ENCODE measurements around the gene RNF180. TPM values are rescaled to one million over a fixed set of nuclear protein-coding genes. Genes with fewer than 3 reads are reported as not detected.

RNF180 gene
- total and polyA plus RNA-seq, 10 of the 15 experiments (the other 5 are each of a cell fraction or from before 2014, with no cell fraction given): 0.16 to 1.2 (median 0.73) TPM

DNA sequence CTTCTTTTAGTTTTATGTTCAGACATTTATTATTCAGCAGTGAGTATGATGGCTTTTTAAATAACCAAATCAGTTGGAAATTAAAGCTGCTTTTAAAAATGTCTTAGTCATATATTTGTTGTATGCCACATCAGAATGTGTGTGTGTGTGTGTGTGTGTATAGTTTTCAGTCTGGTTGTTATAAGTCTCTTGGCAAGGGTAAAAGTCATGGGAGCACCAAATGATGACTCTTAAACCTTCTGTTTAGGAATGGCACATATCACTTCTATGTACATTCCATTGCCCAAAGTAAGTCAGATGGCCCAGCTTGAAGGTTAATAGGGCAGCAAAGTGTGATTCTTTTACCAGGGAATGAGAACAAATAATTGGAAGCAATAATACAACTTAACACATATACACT, 135.9 kb downstream of the RNF180 start:
- CTCF ChIA-PET: no interaction called here
- RAD21 ChIA-PET (ENCODE audit: unreplicated experiment): no interaction called here
- no peaks in the 10 kb centered on the region for H4K20me1 ChIP-seq (ENCODE audit: control insufficient read depth, insufficient read depth)
- no peaks in the 10 kb centered on the region for H3K36me3 ChIP-seq (ENCODE audit: control insufficient read depth in 2 of 2, insufficient read depth in 2 of 2, low read length in 1 of 2)
- in situ Hi-C loops (cut with MboI) (no loop called here), intact Hi-C loops (cut with micrococcal nuclease; ENCODE audit: unreplicated experiment) (no loop called here)
- H3K4me3 ChIP-seq: no peak overlapping the region
- TF ChIP-seq ZNF217 (IDR thresholded peaks at IDR 0.05) (no peak), ZBTB11 (CRISPR knock-in tag; IDR thresholded peaks at IDR 0.05) (no peak), CBFB (IDR thresholded peaks at IDR 0.05; ENCODE audit: low read depth) (no peak), ZNF207 (IDR thresholded peaks at IDR 0.05; ENCODE audit: borderline replicate concordance) (no peak), PAX8 (IDR thresholded peaks at IDR 0.05) (no peak), ZSCAN29 (IDR thresholded peaks at IDR 0.05) (no peak), MYB (IDR thresholded peaks at IDR 0.05; ENCODE audit: borderline replicate concordance, low read depth, low read length) (no peak), SPI1 (IDR thresholded peaks at IDR 0.05; ENCODE audit: borderline replicate concordance, insufficient read depth, low read depth, low read length) (no peak), NR2F1 (conservative IDR thresholded peaks at IDR 0.05) (no peak), NFIC (IDR thresholded peaks at IDR 0.05; ENCODE audit: low read depth, low read length) (no peak), SREBF2 (IDR thresholded peaks at IDR 0.05; ENCODE audit: low read length) (no peak), BACH1 (IDR thresholded peaks at IDR 0.05; ENCODE audit: borderline replicate concordance) (no peak)
- TF ChIP-seq, protein P1, sequence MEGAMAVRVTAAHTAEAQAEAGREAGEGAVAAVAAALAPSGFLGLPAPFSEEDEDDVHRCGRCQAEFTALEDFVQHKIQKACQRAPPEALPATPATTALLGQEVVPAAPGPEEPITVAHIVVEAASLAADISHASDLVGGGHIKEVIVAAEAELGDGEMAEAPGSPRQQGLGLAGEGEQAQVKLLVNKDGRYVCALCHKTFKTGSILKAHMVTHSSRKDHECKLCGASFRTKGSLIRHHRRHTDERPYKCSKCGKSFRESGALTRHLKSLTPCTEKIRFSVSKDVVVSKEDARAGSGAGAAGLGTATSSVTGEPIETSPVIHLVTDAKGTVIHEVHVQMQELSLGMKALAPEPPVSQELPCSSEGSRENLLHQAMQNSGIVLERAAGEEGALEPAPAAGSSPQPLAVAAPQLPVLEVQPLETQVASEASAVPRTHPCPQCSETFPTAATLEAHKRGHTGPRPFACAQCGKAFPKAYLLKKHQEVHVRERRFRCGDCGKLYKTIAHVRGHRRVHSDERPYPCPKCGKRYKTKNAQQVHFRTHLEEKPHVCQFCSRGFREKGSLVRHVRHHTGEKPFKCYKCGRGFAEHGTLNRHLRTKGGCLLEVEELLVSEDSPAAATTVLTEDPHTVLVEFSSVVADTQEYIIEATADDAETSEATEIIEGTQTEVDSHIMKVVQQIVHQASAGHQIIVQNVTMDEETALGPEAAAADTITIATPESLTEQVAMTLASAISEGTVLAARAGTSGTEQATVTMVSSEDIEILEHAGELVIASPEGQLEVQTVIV (IDR thresholded peaks at IDR 0.05; ENCODE audit: borderline replicate concordance, partially characterized antibody): no peak
- no peak overlapping the region for H2AFZ ChIP-seq (ENCODE audit: control insufficient read depth, low read depth, low read length)
- SMC1A ChIA-PET (ENCODE audit: uncharacterized antibody, unreplicated experiment): interaction anchor here (1.6 kb wide), 1 partner anchor 14 kb away, joined by 4 read pairs; no protein-coding TSS in a partner anchor
- H3K27me3 ChIP-seq (replicated peaks in 1 of 2; ENCODE audit: control insufficient read depth in 2 of 2, insufficient read depth in 2 of 2, low read length in 1 of 2): no peaks in the 10 kb centered on the region
- no peaks in the 10 kb centered on the region for H3K4me1 ChIP-seq (ENCODE audit: control insufficient read depth, insufficient read depth, low read length)
- H3K27ac ChIP-seq (ENCODE audit: control insufficient read depth, insufficient read depth): no peak overlapping the region
- FAIRE-seq (no peak), ATAC-seq (no peak), DNase-seq (ENCODE audit: low read depth, low spot score) (no peak)
- no peaks in the 10 kb centered on the region for H3K79me2 ChIP-seq (ENCODE audit: control insufficient read depth, insufficient read depth, low read length)
- H3K9ac ChIP-seq (ENCODE audit: control insufficient read depth, insufficient read depth, low read length): no peak overlapping the region
- no TSS peak for BruUV-seq (replicated peaks)
- H3K4me2 ChIP-seq (ENCODE audit: control insufficient read depth, insufficient read depth): no peak overlapping the region
- H3K9me3 ChIP-seq (replicated peaks; ENCODE audit: control insufficient read depth, insufficient read depth, low read length): no peaks in the 10 kb centered on the region
- POLR2A ChIA-PET: interaction anchor here (1.0 kb wide), 1 partner anchor 32 kb away, joined by 5 read pairs; no protein-coding TSS in a partner anchor
